HFF-Myc (cell line): Measurements from ENCODE around the gene DPP3.

Experiments
- DNase-seq: peaks from one replicate; pipeline ENCODE4 v3.0.0-alpha.2; 2011; ENCODE audit warnings: low read depth; ENCODE audit errors: extremely low read depth
- H3K4me3 ChIP-seq: replicated peaks from 2 replicates; pipeline ENCODE4 v1.5.1; 2011; ENCODE audit warnings: low read depth, mild to moderate bottlenecking, control low read depth, low read length
- TF ChIP-seq, protein P1 (sequence below): IDR thresholded peaks from 2 replicates; pipeline ENCODE4 v1.5.1; 2012; ENCODE audit warnings: mild to moderate bottlenecking, low read depth, low read length, control low read depth; ENCODE audit errors: missing control alignments

The DPP3 gene

GRCh38 chr11:66545701-66546367 is 65.6 kb downstream of the DPP3 start, which contains the start of gene ZDHHC24:
TSS of gene ZDHHC24 (minus strand) at chr11:66546048. CDS start at chr11:66546003, 45 bp downstream.
- DNase-seq = peak; percentile 86
- TF ChIP-seq, protein P1, sequence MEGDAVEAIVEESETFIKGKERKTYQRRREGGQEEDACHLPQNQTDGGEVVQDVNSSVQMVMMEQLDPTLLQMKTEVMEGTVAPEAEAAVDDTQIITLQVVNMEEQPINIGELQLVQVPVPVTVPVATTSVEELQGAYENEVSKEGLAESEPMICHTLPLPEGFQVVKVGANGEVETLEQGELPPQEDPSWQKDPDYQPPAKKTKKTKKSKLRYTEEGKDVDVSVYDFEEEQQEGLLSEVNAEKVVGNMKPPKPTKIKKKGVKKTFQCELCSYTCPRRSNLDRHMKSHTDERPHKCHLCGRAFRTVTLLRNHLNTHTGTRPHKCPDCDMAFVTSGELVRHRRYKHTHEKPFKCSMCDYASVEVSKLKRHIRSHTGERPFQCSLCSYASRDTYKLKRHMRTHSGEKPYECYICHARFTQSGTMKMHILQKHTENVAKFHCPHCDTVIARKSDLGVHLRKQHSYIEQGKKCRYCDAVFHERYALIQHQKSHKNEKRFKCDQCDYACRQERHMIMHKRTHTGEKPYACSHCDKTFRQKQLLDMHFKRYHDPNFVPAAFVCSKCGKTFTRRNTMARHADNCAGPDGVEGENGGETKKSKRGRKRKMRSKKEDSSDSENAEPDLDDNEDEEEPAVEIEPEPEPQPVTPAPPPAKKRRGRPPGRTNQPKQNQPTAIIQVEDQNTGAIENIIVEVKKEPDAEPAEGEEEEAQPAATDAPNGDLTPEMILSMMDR = no peak

DNA sequence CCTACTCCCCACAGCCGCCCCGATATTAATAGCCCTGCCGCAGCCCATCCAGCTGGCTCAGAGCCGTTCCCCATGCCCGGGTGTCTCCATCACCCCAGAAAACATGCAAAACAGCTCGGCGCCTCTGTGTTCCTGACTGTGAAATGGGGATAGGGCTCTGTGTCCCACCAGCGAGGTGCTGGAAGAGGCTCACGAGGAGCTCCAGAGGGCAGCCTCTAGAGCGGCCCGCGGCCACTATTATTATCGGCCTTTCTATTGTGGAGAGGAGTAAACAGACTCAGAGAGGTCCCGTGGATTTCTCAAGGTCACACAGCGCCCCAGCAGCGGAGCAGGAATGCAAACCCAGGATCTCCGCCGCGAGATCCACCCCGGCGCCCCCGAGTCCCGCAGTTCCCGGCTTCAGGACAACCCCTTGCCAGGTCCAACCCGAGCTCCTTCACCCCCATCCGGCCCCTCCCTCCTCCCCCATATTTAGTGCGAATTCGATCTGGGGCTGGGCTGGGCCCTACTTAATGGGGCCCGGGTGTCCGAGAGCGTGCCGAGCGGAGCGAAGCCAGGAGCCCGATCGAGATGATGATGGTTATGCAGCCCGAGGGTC is 66.2 kb downstream of the DPP3 start, which contains the start of gene ACTN3:
ACTN3 (plus strand) TSS at position 536 of the 598 bp plus-strand sequence; CDS start at position 571, 35 bp downstream.
- H3K4me3 ChIP-seq = peak within 1 kb of the TSS; percentile 48
- DNase-seq = peak; percentile 7

More at GRCh38 chr11:66545701-66546367, 65.6 kb downstream of the DPP3 start, which contains the start of gene ZDHHC24:
- H3K4me3 ChIP-seq = peak within 1 kb of the TSS; percentile 48

GRCh38 chr11:66546966-66547661 is 66.9 kb downstream of the DPP3 start:
- peak overlapping the region; percentile 48; the same call in 1 of the 2 replicates for H3K4me3 ChIP-seq
- DNase-seq = no peak
- TF ChIP-seq, protein P1 = no peak

More for the DNA sequence above, 66.2 kb downstream of the DPP3 start, which contains the start of gene ACTN3:
- TF ChIP-seq, protein P1 = no peak

- TF ChIP-seq, protein P1 = no peak
- H3K4me3 ChIP-seq = no peak overlapping the region
- DNase-seq = no peak
Measured at GRCh38 chr11:66547662-66548009, 67.4 kb downstream of the DPP3 start.

- no peak overlapping the region for H3K4me3 ChIP-seq
- TF ChIP-seq, protein P1 = no peak
- no peak for DNase-seq
Measured at GRCh38 chr11:66548041-66548440, 67.8 kb downstream of the DPP3 start.

DNA sequence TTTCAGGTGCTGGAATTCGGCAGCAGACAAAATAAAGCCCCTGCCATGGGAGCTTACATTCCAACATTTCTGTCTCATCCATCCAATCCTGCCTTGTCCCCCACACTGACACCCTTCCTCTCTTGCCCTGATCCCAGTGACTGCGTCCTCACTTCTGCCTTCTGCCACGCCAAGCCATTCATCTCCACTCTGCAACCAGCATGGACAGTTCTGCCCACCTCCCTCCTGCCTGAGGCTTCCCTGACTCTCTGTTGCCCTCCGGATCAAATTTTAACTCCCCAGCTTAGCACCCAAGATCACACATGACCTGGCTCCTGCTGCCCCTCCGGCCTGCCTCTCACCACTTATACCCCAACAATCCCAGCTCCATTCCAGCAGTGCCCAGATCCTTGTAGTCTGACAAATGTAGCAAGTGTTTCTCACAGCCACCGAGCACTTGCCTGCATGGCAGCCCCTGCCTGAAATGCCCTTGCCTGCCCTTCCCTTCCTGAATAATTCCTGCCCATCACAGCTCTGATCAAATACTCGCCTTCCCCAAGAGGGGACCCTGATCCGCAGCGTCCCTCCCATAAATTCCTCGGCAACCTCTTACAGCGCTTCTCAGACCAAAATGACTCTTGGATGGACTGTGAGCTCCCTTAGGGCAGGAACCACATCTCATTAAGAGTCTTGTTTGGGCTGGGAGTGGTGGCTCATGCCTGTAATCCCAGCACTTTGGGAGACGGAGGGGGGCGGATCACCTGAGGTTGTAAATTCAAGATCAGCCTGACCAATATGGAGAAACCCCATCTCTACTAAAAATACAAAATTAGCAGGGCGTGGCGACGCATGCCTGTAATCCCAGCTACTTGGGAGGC is 68.8 kb downstream of the DPP3 start:
- H3K4me3 ChIP-seq = no peak overlapping the region
- no peak for DNase-seq
- TF ChIP-seq, protein P1 = no peak
